ENCODE measurements around the gene ZNF583. TPM values are rescaled to one million over a fixed set of nuclear protein-coding genes. Genes with fewer than 3 reads are reported as not detected.

The ZNF583 gene
- total and polyA plus RNA-seq, 2 of the 13 experiments (the other 11 are each of a cell fraction or from before 2014, with no cell fraction given), result 0.65 to 5.3 TPM

- peak; percentile 42 to 58; a peak in 2 of 4 replicates for TF ChIP-seq HMGXB4 (CRISPR knock-in tag; IDR thresholded peaks at IDR 0.05; ENCODE audit: borderline replicate concordance in 1 of 2, low read depth in 1 of 2)
- no peak for TF ChIP-seq ZNF530 (CRISPR knock-in tag; IDR thresholded peaks at IDR 0.05; ENCODE audit: low read depth)
- TF ChIP-seq ZNF607 (CRISPR knock-in tag; IDR thresholded peaks at IDR 0.05; ENCODE audit: borderline replicate concordance), result peak; percentile 73; the same call in 1 of the 2 replicates
- TF ChIP-seq GMEB1 (CRISPR knock-in tag; IDR thresholded peaks at IDR 0.05; ENCODE audit: borderline replicate concordance), result peak; percentile 90
- 0 out of 2 replicates have a peak, but pooled peaks have one; percentile 29 for TF ChIP-seq CREB1 (IDR thresholded peaks at IDR 0.05)
- peak; percentile 40 for TF ChIP-seq CREB1 (CRISPR knock-in tag; IDR thresholded peaks at IDR 0.05)
- TF ChIP-seq, protein P1, sequence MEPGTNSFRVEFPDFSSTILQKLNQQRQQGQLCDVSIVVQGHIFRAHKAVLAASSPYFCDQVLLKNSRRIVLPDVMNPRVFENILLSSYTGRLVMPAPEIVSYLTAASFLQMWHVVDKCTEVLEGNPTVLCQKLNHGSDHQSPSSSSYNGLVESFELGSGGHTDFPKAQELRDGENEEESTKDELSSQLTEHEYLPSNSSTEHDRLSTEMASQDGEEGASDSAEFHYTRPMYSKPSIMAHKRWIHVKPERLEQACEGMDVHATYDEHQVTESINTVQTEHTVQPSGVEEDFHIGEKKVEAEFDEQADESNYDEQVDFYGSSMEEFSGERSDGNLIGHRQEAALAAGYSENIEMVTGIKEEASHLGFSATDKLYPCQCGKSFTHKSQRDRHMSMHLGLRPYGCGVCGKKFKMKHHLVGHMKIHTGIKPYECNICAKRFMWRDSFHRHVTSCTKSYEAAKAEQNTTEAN (CRISPR knock-in tag; conservative IDR thresholded peaks at IDR 0.05), result peak; percentile 54; the same call in 1 of the 2 replicates
- TF ChIP-seq YEATS4 (CRISPR knock-in tag; IDR thresholded peaks at IDR 0.05; ENCODE audit: borderline replicate concordance), result peak; percentile 65; the same call in 1 of the 2 replicates
- peak; percentile 59; the same call in 1 of the 2 replicates for TF ChIP-seq REL (CRISPR knock-in tag; conservative IDR thresholded peaks at IDR 0.05)
- TF ChIP-seq ZNF879 (CRISPR knock-in tag; IDR thresholded peaks at IDR 0.05), result no peak
- TF ChIP-seq SNAPC4 (CRISPR knock-in tag; IDR thresholded peaks at IDR 0.05), result no peak
- TF ChIP-seq, protein P2, sequence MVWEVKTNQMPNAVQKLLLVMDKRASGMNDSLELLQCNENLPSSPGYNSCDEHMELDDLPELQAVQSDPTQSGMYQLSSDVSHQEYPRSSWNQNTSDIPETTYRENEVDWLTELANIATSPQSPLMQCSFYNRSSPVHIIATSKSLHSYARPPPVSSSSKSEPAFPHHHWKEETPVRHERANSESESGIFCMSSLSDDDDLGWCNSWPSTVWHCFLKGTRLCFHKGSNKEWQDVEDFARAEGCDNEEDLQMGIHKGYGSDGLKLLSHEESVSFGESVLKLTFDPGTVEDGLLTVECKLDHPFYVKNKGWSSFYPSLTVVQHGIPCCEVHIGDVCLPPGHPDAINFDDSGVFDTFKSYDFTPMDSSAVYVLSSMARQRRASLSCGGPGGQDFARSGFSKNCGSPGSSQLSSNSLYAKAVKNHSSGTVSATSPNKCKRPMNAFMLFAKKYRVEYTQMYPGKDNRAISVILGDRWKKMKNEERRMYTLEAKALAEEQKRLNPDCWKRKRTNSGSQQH (CRISPR knock-in tag; IDR thresholded peaks at IDR 0.05; ENCODE audit: low read depth), result no peak
- 0 out of 2 replicates have a peak, but pooled peaks have one; percentile 85 for TF ChIP-seq ZNF598 (CRISPR knock-in tag; IDR thresholded peaks at IDR 0.05; ENCODE audit: borderline replicate concordance)
- peak; percentile 69; the same call in 1 of the 2 replicates for TF ChIP-seq ZFP37 (CRISPR knock-in tag; IDR thresholded peaks at IDR 0.05; ENCODE audit: borderline replicate concordance)
- TF ChIP-seq XRCC5 (optimal IDR thresholded peaks at IDR 0.05; ENCODE audit: low read length), result peak; percentile 55
- TF ChIP-seq GABPB1 (CRISPR knock-in tag; IDR thresholded peaks at IDR 0.05), result peak; percentile 67
Observed at GRCh38 chr19:56367829-56368711, 36.1 kb upstream of the ZNF583 start (continued).

All from HepG2 (cell line).